ENCODE measurements around the gene TMEM209. TPM values are rescaled to one million over a fixed set of nuclear protein-coding genes. Genes with fewer than 3 reads are reported as not detected.
"Not testable (repeated sequence)": the region's sequence is repeated elsewhere in the genome, so short reads cannot be mapped to it uniquely, and the experiment has no call there.

TMEM209 gene
- polyA plus RNA-seq, result 10 to 100 TPM; 21.6 to 41.1 (median 39.9) TPM

DNA sequence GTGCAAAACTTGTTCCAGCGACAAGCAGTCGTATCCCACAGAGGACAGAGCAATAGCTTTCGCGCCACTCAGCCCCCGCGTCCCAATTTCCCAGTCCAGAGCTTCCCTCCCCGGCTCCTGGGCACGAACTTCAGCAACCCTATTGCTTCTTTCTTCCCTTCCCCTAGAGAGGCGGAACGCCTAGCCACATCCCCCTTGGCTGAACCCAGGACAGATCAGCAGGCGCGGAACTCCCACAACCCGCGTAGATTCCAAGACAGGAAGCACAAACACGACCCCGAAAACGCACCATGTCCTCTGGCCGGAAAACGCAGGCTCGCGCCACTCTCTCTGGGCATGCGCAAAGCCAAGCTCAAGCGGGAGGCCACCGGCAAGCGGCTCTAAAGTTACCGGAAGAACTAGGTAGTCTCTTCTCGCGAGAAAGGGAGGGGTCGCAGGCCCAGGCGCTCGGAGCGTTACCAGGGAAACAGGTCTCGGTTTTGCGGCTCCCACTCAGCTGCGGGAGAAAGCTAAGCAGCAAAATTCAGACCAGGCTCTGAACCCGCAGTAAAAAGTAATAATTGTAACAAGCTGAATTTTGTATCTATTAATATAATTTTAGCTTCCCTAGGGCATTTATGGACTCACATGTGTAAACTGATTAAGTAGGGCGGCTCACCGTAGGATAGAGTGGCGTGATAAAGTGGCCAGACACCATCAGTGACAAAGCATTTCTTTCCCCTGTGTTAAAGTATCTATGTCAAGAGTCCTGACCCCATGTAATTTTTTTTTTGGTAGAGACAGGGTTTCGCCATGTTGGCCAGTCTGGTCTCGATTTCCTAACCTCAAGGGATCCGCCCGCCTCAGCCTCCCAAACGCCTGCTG is at the start of gene TMEM209:
Gene TMEM209 (minus strand): TSS at position 323 of the 864 bp plus-strand sequence. CDS start 31 bp downstream, at position 292.
- peaks cover 15 to 22% (median 19%) of the 10 kb centered on the region in 3 donors for H3K36me3 Mint-ChIP-seq
- peaks cover 13 to 35% of the 10 kb centered on the region in 2 donors for H3K4me1 Mint-ChIP-seq
- peak; percentile 93 to 96 (median 95) for DNase-seq
- peak within 1 kb of the TSS; percentile 90 to 99 (median 97) for H3K27ac Mint-ChIP-seq
- H3K27me3 Mint-ChIP-seq (ENCODE audit: low read depth in 3 of 3), result peaks cover 4 to 12% (median 8%) of the 10 kb centered on the region in 3 donors
- H3K4me3 Mint-ChIP-seq, result peak within 1 kb of the TSS; percentile 96 to 100 (median 99)
- H3K9me3 Mint-ChIP-seq, result no peaks in the 10 kb centered on the region

DNA sequence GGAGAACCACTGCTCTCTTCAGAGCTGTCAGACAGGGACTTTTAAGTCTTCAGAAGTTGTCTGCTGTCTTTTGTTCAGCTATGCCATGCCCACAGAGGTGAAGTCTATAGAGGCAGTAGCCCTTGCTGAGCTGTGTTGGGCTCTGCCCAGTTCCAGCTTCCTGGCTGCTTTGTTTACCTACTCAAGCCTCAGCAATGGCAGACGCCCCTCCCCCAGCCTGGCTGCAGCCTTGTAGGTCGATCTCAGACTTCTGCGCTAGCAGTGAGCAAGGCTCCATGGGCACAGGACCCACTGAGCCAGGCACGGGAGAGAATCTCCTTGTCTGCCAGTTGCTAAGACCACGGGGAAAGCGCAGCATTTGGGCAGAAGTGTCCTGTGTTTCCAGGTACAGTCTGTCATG is 49.3 kb upstream of the TMEM209 start:
- H3K27me3 Mint-ChIP-seq (ENCODE audit: low read depth in 3 of 3), result peaks cover 5 to 14% (median 13%) of the 10 kb centered on the region in 3 donors
- no peaks in the 10 kb centered on the region for H3K4me1 Mint-ChIP-seq
- no peak for DNase-seq
- H3K27ac Mint-ChIP-seq, result no peak overlapping the region
- peaks cover 0 to 3% (median 0%) of the 10 kb centered on the region in 3 donors for H3K36me3 Mint-ChIP-seq
- H3K9me3 Mint-ChIP-seq, result peaks cover 12 to 41% (median 31%) of the 10 kb centered on the region in 6 donors
- no peak overlapping the region for H3K4me3 Mint-ChIP-seq

DNA sequence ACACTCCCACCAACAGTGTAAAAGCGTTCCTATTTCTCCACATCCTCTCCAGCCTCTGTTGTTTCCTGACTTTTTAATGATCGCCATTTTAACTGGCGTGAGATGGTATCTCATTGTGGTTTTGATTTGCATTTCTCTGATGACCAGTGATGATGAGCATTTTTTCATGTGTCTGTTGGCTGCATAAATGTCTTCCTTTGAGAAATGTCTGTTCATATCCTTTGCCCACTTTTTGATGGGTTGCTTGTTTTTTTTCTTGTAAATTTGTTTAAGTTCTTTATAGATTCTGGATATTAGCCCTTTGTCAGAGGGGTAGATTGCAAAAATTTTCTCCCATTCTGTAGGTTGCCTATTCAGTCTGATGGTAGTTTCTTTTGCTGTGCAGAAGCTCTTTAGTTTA is 44.4 kb upstream of the TMEM209 start:
- H3K36me3 Mint-ChIP-seq, DNase-seq, H3K27ac Mint-ChIP-seq, H3K4me3 Mint-ChIP-seq, H3K4me1 Mint-ChIP-seq: not testable (repeated sequence)
- peaks cover 3 to 18% (median 11%) of the 10 kb centered on the region in 3 donors for H3K27me3 Mint-ChIP-seq (ENCODE audit: low read depth in 3 of 3)
- peaks cover 0 to 13% (median 1%) of the 10 kb centered on the region in 6 donors for H3K9me3 Mint-ChIP-seq

DNA sequence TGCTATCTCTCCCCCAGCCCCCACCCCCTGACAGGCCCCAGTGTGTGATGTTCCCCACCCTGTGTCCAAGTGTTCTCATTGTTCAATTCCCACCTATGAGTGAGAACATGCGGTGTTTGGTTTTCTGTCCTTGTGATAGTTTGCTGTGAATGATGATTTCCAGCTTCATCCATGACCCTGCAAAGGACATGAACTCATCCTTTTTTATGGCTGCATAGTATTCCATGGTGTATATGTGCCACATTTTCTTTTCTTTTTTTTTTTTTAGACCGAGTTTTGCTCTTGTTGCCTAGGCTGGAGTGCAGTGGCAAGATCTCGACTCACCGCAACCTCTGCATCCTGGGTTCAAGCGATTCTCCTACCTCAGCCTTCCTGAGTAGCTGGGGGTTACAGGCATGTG is 43.6 kb upstream of the TMEM209 start:
- H3K4me1 Mint-ChIP-seq, DNase-seq, H3K36me3 Mint-ChIP-seq, H3K27ac Mint-ChIP-seq, H3K4me3 Mint-ChIP-seq: not testable (repeated sequence)
- Mint-ChIP-seq H3K27me3 (ENCODE audit: low read depth in 3 of 3) (peaks cover 3 to 19% (median 11%) of the 10 kb centered on the region in 3 donors), H3K9me3 (peaks cover 0 to 13% (median under 1%) of the 10 kb centered on the region in 6 donors)

DNA sequence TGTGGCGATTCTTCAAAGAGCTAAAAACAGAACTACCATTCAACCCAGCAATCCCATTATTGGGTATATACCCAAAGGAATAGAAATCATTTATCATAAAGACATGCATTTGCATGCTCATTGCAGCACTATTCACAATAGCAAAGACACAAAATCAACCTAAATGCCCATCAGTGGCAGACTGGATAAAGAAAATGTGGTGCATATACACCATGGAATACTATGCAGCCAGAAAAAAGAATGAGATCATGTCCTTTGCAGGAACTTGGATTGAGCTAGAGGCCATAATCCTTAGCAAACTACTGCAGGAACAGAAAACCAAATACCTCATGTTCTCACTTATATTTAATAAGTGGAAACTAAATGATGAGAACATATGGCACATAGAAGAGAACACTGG is 41.3 kb upstream of the TMEM209 start:
- DNase-seq, H3K4me1 Mint-ChIP-seq, H3K27ac Mint-ChIP-seq, H3K36me3 Mint-ChIP-seq, H3K4me3 Mint-ChIP-seq, H3K9me3 Mint-ChIP-seq: not testable (repeated sequence)
- peaks cover 3 to 16% (median 5%) of the 10 kb centered on the region in 3 donors for H3K27me3 Mint-ChIP-seq (ENCODE audit: low read depth in 3 of 3)

DNA sequence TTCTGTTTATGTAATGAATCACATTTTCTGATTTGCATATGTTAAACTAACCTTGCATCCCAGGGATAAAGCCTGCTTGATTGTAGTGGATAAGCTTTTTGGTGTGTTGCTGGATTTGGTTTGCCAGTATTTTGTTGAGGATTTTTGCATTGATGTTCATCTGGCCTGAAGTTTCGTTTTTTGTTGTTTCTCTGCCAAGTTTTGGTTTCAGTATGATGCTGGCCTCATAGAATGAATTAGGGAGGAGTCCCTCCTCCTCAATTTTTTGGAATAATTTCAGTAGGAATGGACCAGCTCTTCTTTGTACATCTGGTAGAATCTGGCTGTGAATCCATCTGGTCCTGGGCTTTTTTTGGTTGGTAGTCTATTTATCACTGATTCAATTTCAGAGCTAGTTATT is 38.3 kb upstream of the TMEM209 start:
- H3K36me3 Mint-ChIP-seq, H3K4me3 Mint-ChIP-seq, H3K27ac Mint-ChIP-seq, H3K9me3 Mint-ChIP-seq, DNase-seq, H3K4me1 Mint-ChIP-seq: not testable (repeated sequence)
- peaks cover 4 to 11% (median 7%) of the 10 kb centered on the region in 3 donors for H3K27me3 Mint-ChIP-seq (ENCODE audit: low read depth in 3 of 3)

DNA sequence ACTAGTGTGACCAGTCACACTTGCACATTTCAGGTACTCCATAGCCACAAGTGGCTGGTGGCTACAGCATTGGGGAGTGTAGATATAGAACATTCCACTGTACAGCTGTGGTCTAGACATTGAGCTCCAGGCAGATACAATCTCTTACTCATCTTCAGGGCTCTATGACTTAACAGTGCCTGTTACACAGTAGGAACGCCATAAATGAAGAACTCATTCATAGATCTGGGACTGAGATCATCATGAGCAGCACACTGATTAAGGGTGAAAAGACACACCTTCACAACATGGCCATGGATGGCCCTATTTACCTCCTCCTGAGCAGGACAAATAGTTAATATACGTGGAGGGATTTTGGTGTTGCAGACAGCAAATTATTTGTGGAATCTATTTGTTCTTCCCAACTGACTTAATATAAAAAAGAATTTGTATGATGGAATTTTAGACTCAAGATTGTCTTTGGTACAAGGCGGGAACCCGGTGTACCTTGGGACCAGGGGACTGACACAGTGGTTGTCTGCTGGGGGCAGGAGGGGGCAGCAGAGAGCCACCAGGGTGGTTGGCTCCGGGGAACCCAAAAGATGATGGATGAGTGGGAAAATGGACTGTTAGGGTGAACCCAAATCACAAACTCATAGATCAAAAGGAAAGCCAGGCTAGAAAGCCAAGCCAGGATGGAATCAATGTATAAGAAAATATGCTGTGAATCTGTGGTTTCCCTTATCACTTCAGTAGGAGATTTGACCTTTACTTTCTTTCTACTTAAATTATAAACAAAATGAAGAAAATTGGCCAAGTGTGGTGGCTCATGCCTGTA is 37.2 kb upstream of the TMEM209 start:
- peaks cover 0 to 6% (median 0%) of the 10 kb centered on the region in 6 donors for H3K9me3 Mint-ChIP-seq
- H3K27me3 Mint-ChIP-seq (ENCODE audit: low read depth in 3 of 3), result peaks cover 4 to 11% (median 7%) of the 10 kb centered on the region in 3 donors
- H3K4me1 Mint-ChIP-seq, result no peaks in the 10 kb centered on the region
- no peaks in the 10 kb centered on the region for H3K36me3 Mint-ChIP-seq
- H3K4me3 Mint-ChIP-seq, result no peak overlapping the region
- DNase-seq, result peak; percentile 6 to 21 (median 7)
- no peak overlapping the region for H3K27ac Mint-ChIP-seq

DNA sequence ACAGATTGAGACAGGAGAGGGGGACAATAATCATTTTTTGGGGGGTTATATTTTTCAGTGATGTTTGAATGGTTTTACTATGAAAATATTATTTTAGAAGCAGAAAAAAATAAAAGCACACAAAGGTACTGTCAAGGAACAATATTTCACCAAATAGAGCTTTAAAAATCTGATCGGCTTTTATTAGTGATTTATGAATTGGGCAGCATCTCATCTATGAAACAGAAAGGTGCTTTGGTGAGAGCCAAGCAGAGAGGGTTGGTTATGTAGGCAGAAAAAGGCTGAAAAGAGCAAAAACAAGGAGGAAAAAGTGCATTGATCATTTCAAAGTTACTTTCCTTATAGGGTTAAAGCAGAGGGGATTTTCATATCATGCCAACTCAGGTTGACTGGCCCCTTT is 35.0 kb upstream of the TMEM209 start:
- DNase-seq, result no peak
- Mint-ChIP-seq H3K27ac (no peak overlapping the region), H3K4me1 (no peaks in the 10 kb centered on the region), H3K4me3 (no peak overlapping the region), H3K9me3 (no peaks in the 10 kb centered on the region), H3K36me3 (no peaks in the 10 kb centered on the region), H3K27me3 (ENCODE audit: low read depth in 3 of 3) (peaks cover 3 to 6% (median 6%) of the 10 kb centered on the region in 3 donors)

DNA sequence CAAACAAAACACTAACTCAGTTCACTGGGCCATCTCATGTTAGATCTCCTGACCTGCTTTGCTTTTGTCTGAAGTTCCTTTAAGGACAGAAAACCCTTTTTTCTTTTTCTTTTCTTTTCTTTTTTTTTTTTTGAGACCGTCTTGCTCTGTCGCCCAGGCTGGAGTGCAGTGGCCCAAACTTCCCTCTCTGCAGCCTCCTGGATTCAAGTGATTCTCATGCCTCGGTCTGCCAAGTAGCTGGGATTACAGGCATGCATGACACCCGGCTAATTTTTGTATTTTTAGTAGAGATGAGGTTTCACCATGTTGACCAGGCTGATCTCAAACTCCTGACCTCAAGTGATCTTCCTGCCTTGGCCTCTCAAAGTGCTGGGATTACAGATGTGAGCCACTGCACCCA is 31.2 kb upstream of the TMEM209 start:
- not testable (repeated sequence) for H3K27ac Mint-ChIP-seq; H3K36me3 Mint-ChIP-seq; DNase-seq; H3K4me1 Mint-ChIP-seq; H3K9me3 Mint-ChIP-seq; H3K27me3 Mint-ChIP-seq (ENCODE audit: low read depth in 3 of 3); H3K4me3 Mint-ChIP-seq

DNA sequence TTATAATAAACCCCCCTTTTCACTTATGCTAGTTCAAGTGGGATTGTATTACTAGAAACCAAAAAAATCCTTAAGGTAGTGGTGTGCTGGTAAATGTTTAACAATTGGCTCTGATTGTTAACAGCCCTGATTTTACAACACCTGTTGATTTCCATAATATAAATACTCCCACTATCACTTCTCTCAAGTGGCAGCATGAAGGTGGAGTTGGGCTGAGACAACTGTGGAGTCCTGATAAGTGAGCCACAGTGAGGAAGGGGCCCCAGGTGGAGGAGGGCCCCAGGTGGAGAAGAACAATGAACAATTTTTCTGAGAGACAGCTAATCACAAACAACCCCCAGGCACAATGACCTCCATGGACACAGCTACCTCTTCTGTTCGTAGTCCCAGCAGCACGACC is 28.9 kb upstream of the TMEM209 start:
- Mint-ChIP-seq H3K36me3 (no peaks in the 10 kb centered on the region), H3K4me3 (no peak overlapping the region), H3K9me3 (no peaks in the 10 kb centered on the region), H3K27ac (no peak overlapping the region), H3K4me1 (no peaks in the 10 kb centered on the region), H3K27me3 (ENCODE audit: low read depth in 3 of 3) (peaks cover 2 to 3% (median 2%) of the 10 kb centered on the region in 3 donors)
- no peak for DNase-seq

DNA sequence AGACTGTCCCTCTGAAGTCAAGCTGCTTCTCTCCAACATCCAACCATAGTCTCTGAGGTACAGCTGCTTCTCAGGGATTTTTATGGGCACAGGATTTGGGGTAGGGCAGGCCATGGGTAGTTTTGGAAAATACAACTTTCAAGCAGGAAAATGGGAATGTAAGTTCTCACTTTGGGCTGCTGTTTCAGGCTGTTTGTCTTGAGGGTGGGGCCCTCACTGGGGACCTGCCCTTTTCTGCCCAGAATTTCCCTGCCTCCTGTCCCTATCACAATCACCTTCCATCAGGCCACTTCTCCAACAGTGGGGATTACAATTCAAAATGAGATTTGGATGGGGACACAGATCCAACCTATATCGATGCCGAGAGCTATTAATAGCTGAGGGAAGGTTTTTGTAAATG is 27.0 kb upstream of the TMEM209 start:
- DNase-seq, result no peak
- Mint-ChIP-seq H3K27me3 (ENCODE audit: low read depth in 3 of 3) (peaks cover 2 to 3% (median 2%) of the 10 kb centered on the region in 3 donors), H3K4me1 (no peaks in the 10 kb centered on the region), H3K27ac (no peak overlapping the region), H3K4me3 (no peak overlapping the region), H3K9me3 (no peaks in the 10 kb centered on the region), H3K36me3 (no peaks in the 10 kb centered on the region)

DNA sequence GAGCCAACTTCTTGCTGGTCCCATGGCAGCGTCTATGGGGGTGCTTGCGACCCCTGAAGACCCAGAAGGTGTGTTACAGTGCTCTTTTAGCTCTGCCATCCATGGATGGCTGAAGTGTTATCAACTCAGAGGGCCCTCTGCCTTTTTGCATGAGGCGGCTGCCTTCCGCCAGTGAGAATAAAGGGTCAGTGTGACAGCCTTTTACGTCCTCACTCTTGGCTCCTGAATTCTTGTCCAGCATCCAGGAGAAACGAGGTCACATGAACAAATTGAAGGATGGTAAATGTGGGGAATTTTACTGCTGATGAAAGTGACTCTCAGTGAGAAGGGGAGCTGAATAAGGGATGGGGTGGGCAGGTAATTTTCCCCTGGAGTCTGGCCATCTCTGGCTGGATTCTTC is 26.6 kb upstream of the TMEM209 start:
- Mint-ChIP-seq H3K36me3 (no peaks in the 10 kb centered on the region), H3K27me3 (ENCODE audit: low read depth in 3 of 3) (peaks cover 2 to 3% (median 2%) of the 10 kb centered on the region in 3 donors), H3K4me3 (no peak overlapping the region), H3K27ac (no peak overlapping the region), H3K9me3 (no peaks in the 10 kb centered on the region), H3K4me1 (no peaks in the 10 kb centered on the region)
- no peak for DNase-seq

DNA sequence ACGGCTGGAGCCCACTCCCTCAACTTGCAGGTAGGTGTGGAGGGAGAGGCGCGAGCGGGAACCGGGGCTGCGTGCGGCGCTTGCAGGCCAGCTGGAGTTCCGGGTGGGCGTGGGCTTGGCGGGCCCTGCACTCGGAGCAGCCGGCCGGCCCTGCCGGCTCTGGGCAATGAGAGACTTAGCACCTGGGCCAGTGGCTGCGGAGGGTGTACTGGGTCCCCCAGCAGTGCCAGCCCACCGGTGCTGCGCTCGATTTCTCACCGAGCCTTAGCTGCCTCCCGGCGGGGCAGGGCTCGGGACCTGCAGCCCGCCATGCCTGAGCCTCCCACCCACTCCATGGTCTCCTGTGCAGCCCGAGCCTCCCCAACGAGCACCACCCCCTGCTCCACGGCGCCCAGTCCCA is 24.8 kb upstream of the TMEM209 start:
- not testable (repeated sequence) for H3K27ac Mint-ChIP-seq; H3K36me3 Mint-ChIP-seq; H3K27me3 Mint-ChIP-seq (ENCODE audit: low read depth in 3 of 3); H3K9me3 Mint-ChIP-seq; H3K4me1 Mint-ChIP-seq; DNase-seq; H3K4me3 Mint-ChIP-seq

Measured in immature natural killer cell (primary cell).